Body of pancreas (tissue), 4 donors: ENCODE results near the gene GMDS. TPM values are rescaled to one million over a fixed set of nuclear protein-coding genes. Genes with fewer than 3 reads are reported as not detected.

Experiments used
- ATAC-seq: fragments of 150-250 bp; one replicate; pipeline ENCODE4 v1.9.1; 2016
- DNase-seq, 4 donors: peaks; one replicate each; pipeline ENCODE4 v3.0.0-alpha.2; 2019
- H3K27ac ChIP-seq, 4 donors: fragments of 200-600 bp; sonication (generic); 1 replicate in 3 of 4; 2 replicates in 1 of 4; pipeline versions ENCODE4 v1.5.1 to v1.6.1; 2016 to 2019; ENCODE audit warnings: mild to moderate bottlenecking in 1 of 4, mixed read lengths in 1 of 4, moderate library complexity in 1 of 4
- H3K27me3 ChIP-seq, 2 donors: fragments of 200-600 bp; sonication (generic); one replicate each; pipeline ENCODE4 v1.6.0; 2016; ENCODE audit warnings: mild to moderate bottlenecking in 1 of 2
- H3K36me3 ChIP-seq, 2 donors: fragments of 200-600 bp; sonication (generic); replicated peaks in 1 of 2; 2 replicates each; pipeline ENCODE4 v1.5.1; 2016; ENCODE audit warnings: low read depth in 2 of 2; ENCODE audit not compliant: insufficient read depth in 1 of 2
- H3K4me1 ChIP-seq: fragments of 200-600 bp; sonication (generic); one replicate; pipeline ENCODE4 v1.6.0; 2016
- H3K4me3 ChIP-seq, 2 donors: fragments of 200-600 bp; sonication (generic); 1 replicate in 1 of 2; 2 replicates in 1 of 2; pipeline ENCODE4 v1.5.1; 2016 to 2019
- H3K9me3 ChIP-seq, 3 donors: fragments of 200-600 bp; sonication (generic); 1 replicate in 2 of 3; 2 replicates in 1 of 3; pipeline ENCODE4 v1.5.1; 2016
- CTCF ChIP-seq, 7 experiments: fragments of 450-650 bp in 4 of 7; fragments of 200-600 bp in 3 of 7; sonication (generic) in 3 of 7; IDR thresholded peaks; one replicate each; pipeline ENCODE4 v1.5.1; 2016 to 2019; ENCODE audit warnings: antibody characterized with exemption in 7 of 7
- POLR2A ChIP-seq, 3 donors: fragments of 450-650 bp; IDR thresholded peaks; one replicate each; pipeline ENCODE4 v1.6.1; 2016; ENCODE audit warnings: antibody characterized with exemption in 3 of 3, mild to moderate bottlenecking in 2 of 3
- WGBS, 2 donors: methylation state at CpG; one replicate each; pipeline ENCODE4 v1.1.5; 2017; 5-methylcytosine and 5-hydroxymethylcytosine counted together
- intact Hi-C: fragments of 100-400 bp; cut with DNase I; formaldehyde crosslinking; loops from one replicate; pipeline ENCODE4 v1.15.1; 2023
- total RNA-seq, 2 donors: library from RNA; depleted of rRNA; stranded (reverse); fragments of >200 nt; gene quantifications; one replicate each; pipeline ENCODE4 v1.1.0, GENCODE V29; 2016

The GMDS gene
- total RNA-seq, 2 donors from 2014 or later = 34.5 to 63.3 TPM

- intact Hi-C loops = no loop called here
- Histone ChIP-seq H3K36me3 (no peaks in the 10 kb centered on the region), H3K27me3 (no peaks in the 10 kb centered on the region), H3K9me3 (no peaks in the 10 kb centered on the region), H3K4me3 (no peak overlapping the region), H3K4me1 (peaks cover 14% of the 10 kb centered on the region), H3K27ac (no peak overlapping the region)
- WGBS, 2 donors = 100% methylated on average over 1 of the region's 1 CpG
- no peak for DNase-seq
- no peak for ATAC-seq
- TF ChIP-seq POLR2A (IDR thresholded peaks at IDR 0.05) (no peak), CTCF (IDR thresholded peaks at IDR 0.05) (no peak)
These were observed 18.5 kb upstream of the GMDS start for GRCh38 chr6:2263896-2264295.

GRCh38 chr6:2259574-2259973 is 14.2 kb upstream of the GMDS start:
- no peak for DNase-seq
- H3K36me3 ChIP-seq = no peaks in the 10 kb centered on the region
- H3K9me3 ChIP-seq = no peaks in the 10 kb centered on the region
- no peaks in the 10 kb centered on the region for H3K27me3 ChIP-seq
- peaks cover 13% of the 10 kb centered on the region for H3K4me1 ChIP-seq
- ATAC-seq = no peak
- TF ChIP-seq POLR2A (IDR thresholded peaks at IDR 0.05) (no peak), CTCF (IDR thresholded peaks at IDR 0.05) (no peak)
- peak overlapping the region in 2 of 4 donors; percentile 10 to 42 for H3K27ac ChIP-seq
- H3K4me3 ChIP-seq = no peak overlapping the region
- intact Hi-C loops = no loop called here
- 87 to 89% methylated on average over 5 of the region's 5 CpGs for WGBS, 2 donors

- intact Hi-C loops = no loop called here
- TF ChIP-seq CTCF (IDR thresholded peaks at IDR 0.05) (no peak), POLR2A (IDR thresholded peaks at IDR 0.05) (no peak)
- peak; percentile 60 for ATAC-seq
- H3K4me3 ChIP-seq = no peak overlapping the region
- H3K27me3 ChIP-seq = no peaks in the 10 kb centered on the region
- DNase-seq = peak in 1 of 4 donors; percentile 6
- H3K4me1 ChIP-seq = peaks cover 13% of the 10 kb centered on the region
- 10 to 13% methylated on average over 4 of the region's 4 CpGs for WGBS, 2 donors
- H3K36me3 ChIP-seq = no peaks in the 10 kb centered on the region
- no peaks in the 10 kb centered on the region for H3K9me3 ChIP-seq
- H3K27ac ChIP-seq = peak overlapping the region in 3 of 4 donors; percentile 10 to 42 (median 36)
These were observed 13.6 kb upstream of the GMDS start for GRCh38 chr6:2259002-2259494.

- WGBS, 2 donors = 99 to 100% methylated on average over 3 of the region's 3 CpGs
- Histone ChIP-seq H3K4me3 (no peak overlapping the region), H3K9me3 (no peaks in the 10 kb centered on the region), H3K36me3 (no peaks in the 10 kb centered on the region), H3K4me1 (peaks cover 13% of the 10 kb centered on the region), H3K27ac (peak overlapping the region in 2 of 4 donors; percentile 10 to 42), H3K27me3 (no peaks in the 10 kb centered on the region)
- ATAC-seq (no peak), DNase-seq (no peak)
- intact Hi-C loops = no loop called here
- no peak for TF ChIP-seq POLR2A (IDR thresholded peaks at IDR 0.05)
- TF ChIP-seq CTCF (IDR thresholded peaks at IDR 0.05) = no peak
These were observed 12.7 kb upstream of the GMDS start for GRCh38 chr6:2258112-2258511.

- Histone ChIP-seq H3K36me3 (no peaks in the 10 kb centered on the region), H3K27me3 (no peaks in the 10 kb centered on the region), H3K4me3 (no peak overlapping the region), H3K9me3 (no peaks in the 10 kb centered on the region), H3K27ac (no peak overlapping the region), H3K4me1 (peaks cover 13% of the 10 kb centered on the region)
- TF ChIP-seq POLR2A (IDR thresholded peaks at IDR 0.05) = no peak
- no peak for TF ChIP-seq CTCF (IDR thresholded peaks at IDR 0.05)
- ATAC-seq = no peak
- intact Hi-C loops = no loop called here
- no peak for DNase-seq
These were observed 12.0 kb upstream of the GMDS start for GRCh38 chr6:2257363-2257762.
